Neural crest cell (in vitro differentiated cells): ENCODE results near the gene LPGAT1. TPM values are rescaled to one million over a fixed set of nuclear protein-coding genes. Genes with fewer than 3 reads are reported as not detected.

Source experiments
- DNase-seq: peaks from one replicate; pipeline ENCODE4 v3.0.0; 2021; ENCODE audit warnings: low read depth, mixed read lengths, low spot score
- H3K27ac Mint-ChIP-seq: one replicate; pipeline ENCODE4 v1.8.0; 2021; ENCODE audit warnings: mild to moderate bottlenecking, mixed read lengths; ENCODE audit not compliant: unreplicated experiment
- H3K27me3 Mint-ChIP-seq: 2 replicates; pipeline ENCODE4 v1.8.0; 2021; ENCODE audit warnings: low read depth, mild to moderate bottlenecking, mixed read lengths
- H3K36me3 Mint-ChIP-seq: 2 replicates; pipeline ENCODE4 v1.8.0; 2021; ENCODE audit warnings: low read depth, mild to moderate bottlenecking, mixed read lengths
- H3K4me1 Mint-ChIP-seq: 2 replicates; pipeline ENCODE4 v1.8.0; 2021; ENCODE audit warnings: mixed read lengths
- H3K4me3 Mint-ChIP-seq: one replicate; pipeline ENCODE4 v1.8.0; 2021; ENCODE audit warnings: mild to moderate bottlenecking, mixed read lengths
- H3K9me3 Mint-ChIP-seq: 2 replicates; pipeline ENCODE4 v1.8.0; 2021; ENCODE audit warnings: mixed read lengths
- CTCF ChIP-seq: fragments of 200-600 bp; sonication (generic); conservative IDR thresholded peaks from 2 replicates; pipeline ENCODE4 v1.5.0; 2021; ENCODE audit warnings: antibody characterized with exemption, mild to moderate bottlenecking
- total RNA-seq: library from RNA; stranded (reverse); gene quantifications from 2 replicates; pipeline ENCODE4 v1.2.1, GENCODE V29; 2021

Gene LPGAT1
- total RNA-seq, 1 donor from 2014 or later = 30.3 TPM

DNA sequence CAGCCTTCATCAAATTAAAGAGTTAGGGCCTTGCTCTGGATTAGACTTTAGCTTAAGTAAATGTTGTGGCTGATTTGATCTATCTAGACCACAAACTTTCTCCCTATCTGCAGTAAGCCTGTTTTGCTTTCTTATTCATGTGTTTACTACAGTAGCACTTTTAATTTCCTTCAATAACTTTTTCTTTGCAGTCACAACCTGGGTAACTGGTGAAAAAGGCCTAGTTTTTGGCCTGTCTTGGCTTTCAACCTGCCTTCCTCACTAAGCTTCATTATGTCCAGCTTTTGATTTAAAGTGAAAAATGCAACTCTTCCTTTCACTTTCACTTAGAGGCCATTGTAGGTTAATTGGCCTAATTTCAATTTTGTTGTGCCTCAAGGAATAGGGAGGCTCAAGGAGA, 12.5 kb upstream of the LPGAT1 start:
- Mint-ChIP-seq H3K27ac (no peak overlapping the region), H3K4me1 (no peaks in the 10 kb centered on the region), H3K27me3 (peaks cover 3% of the 10 kb centered on the region), H3K9me3 (no peaks in the 10 kb centered on the region), H3K36me3 (no peaks in the 10 kb centered on the region), H3K4me3 (no peak overlapping the region)
- DNase-seq = no peak
- no peak for TF ChIP-seq CTCF

GRCh38 chr1:211842518-211842917, 12.0 kb upstream of the LPGAT1 start:
- DNase-seq = no peak
- Mint-ChIP-seq H3K27me3 (peaks cover 3% of the 10 kb centered on the region), H3K36me3 (no peaks in the 10 kb centered on the region), H3K9me3 (no peaks in the 10 kb centered on the region), H3K27ac (no peak overlapping the region), H3K4me1 (no peaks in the 10 kb centered on the region), H3K4me3 (no peak overlapping the region)
- no peak for TF ChIP-seq CTCF

GRCh38 chr1:211839106-211839505, 8.5 kb upstream of the LPGAT1 start:
- no peak for TF ChIP-seq CTCF
- H3K4me1 Mint-ChIP-seq = no peaks in the 10 kb centered on the region
- H3K27ac Mint-ChIP-seq = no peak overlapping the region
- no peak overlapping the region for H3K4me3 Mint-ChIP-seq
- no peaks in the 10 kb centered on the region for H3K9me3 Mint-ChIP-seq
- peaks cover 10% of the 10 kb centered on the region for H3K27me3 Mint-ChIP-seq
- no peaks in the 10 kb centered on the region for H3K36me3 Mint-ChIP-seq
- no peak for DNase-seq

DNA sequence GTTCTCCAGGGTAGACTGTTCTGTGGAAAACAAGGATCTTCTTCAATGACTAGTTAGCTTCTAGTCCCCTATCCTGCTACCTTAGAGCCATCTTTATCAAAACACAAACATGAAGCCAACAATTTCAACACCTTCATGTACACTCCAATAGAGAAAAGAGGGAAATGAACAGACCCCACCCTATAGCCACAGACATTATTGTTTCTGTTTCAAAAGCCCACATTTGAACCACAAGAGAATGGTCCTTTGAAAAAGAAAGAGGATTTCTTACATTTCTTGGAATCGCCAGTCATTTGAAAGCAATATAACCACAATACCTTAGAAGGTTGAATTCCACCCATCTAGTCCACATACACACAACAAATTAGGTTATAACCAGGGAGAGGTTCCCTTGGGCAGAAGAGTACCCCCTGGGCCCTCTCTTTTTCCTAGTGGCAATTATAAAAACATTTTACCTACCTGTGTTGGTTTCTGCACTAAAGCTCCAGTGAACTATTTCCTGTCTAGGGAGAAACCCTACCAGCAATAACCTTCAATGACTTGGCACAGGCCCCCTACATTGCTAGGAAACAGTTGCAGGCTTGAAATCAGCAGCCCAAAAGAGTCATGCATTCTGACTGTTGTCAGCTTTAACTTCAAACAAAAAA, 2.7 kb upstream of the LPGAT1 start:
- Mint-ChIP-seq H3K4me1 (peaks cover 22% of the 10 kb centered on the region), H3K27me3 (peaks cover 9% of the 10 kb centered on the region), H3K9me3 (no peaks in the 10 kb centered on the region), H3K36me3 (no peaks in the 10 kb centered on the region), H3K4me3 (no peak overlapping the region), H3K27ac (no peak overlapping the region)
- TF ChIP-seq CTCF = no peak
- no peak for DNase-seq

DNA sequence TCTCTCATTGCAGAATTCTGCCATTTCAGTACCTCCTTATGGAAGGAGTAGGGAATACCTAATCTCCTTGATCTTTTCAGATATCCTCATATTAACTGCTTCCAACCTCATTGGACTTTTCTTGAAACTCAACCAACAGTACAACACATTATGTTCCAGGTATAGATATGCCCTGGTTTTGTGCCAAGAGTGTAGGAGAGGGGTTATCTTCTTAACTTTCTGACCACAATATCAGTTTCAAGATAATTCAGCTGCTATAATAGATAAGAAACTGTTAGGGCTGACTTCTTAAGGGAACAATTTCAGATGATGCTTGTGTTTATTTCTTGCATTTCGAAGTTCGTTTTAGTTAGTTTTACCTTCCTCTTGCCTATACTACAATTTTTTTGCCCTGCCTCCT, 2.1 kb upstream of the LPGAT1 start:
- Mint-ChIP-seq H3K4me1 (peaks cover 26% of the 10 kb centered on the region), H3K9me3 (no peaks in the 10 kb centered on the region), H3K27ac (no peak overlapping the region), H3K36me3 (no peaks in the 10 kb centered on the region), H3K4me3 (peak overlapping the region; percentile 65), H3K27me3 (peaks cover 9% of the 10 kb centered on the region)
- no peak for DNase-seq
- TF ChIP-seq CTCF = no peak
